Measurements from ENCODE around the gene TEKT2. TPM values are rescaled to one million over a fixed set of nuclear protein-coding genes. Genes with fewer than 3 reads are reported as not detected.
A peak's percentile ranks its signal among the peaks of the same experiment; 100 is the strongest.

TEKT2 gene
- total and polyA plus RNA-seq, 2 donors (not counting 1 experiment from before 2014, with no cell fraction given), result 0.09 to 0.50 TPM

- H3K9me3 ChIP-seq (ENCODE audit: control insufficient read depth, insufficient read depth, low read depth, low read length), result no peaks in the 10 kb centered on the region
- H4K20me1 ChIP-seq (ENCODE audit: control insufficient read depth, extremely low read depth, insufficient read depth, low read length), result no peaks in the 10 kb centered on the region
- no peak overlapping the region for H3K4me3 ChIP-seq (replicated peaks in 1 of 4; ENCODE audit: control extremely low read depth in 1 of 4, insufficient read depth in 1 of 4, low read depth in 3 of 4, low read length in 4 of 4)
- H3K27ac ChIP-seq (ENCODE audit: insufficient read depth, low read length), result peak overlapping the region; percentile 35
- H3K9ac ChIP-seq (ENCODE audit: insufficient read depth, low read length), result no peak overlapping the region
- H3K4me2 ChIP-seq (ENCODE audit: extremely low read depth, insufficient read depth, low read length), result no peak overlapping the region
- no peak overlapping the region for H2AFZ ChIP-seq (ENCODE audit: low read length)
- H3K36me3 ChIP-seq (ENCODE audit: control insufficient read depth, insufficient read depth, low read length), result peaks cover 2% of the 10 kb centered on the region
- TF ChIP-seq EZH2 (IDR thresholded peaks at IDR 0.05; ENCODE audit: low read length, missing control alignments), result no peak
- no peak for TF ChIP-seq CTCF (conservative IDR thresholded peaks at IDR 0.05 in 1 of 2, IDR thresholded peaks at IDR 0.05 in 1 of 2; ENCODE audit: low read depth in 1 of 2, low read length in 2 of 2)
- DNase-seq (ENCODE audit: low read depth in 2 of 2), result no peak
- no peaks in the 10 kb centered on the region for H3K27me3 ChIP-seq (ENCODE audit: control insufficient read depth, insufficient read depth, low read length)
- H3K79me2 ChIP-seq (ENCODE audit: control insufficient read depth, insufficient read depth, low read length), result no peaks in the 10 kb centered on the region
- peaks cover 24% of the 10 kb centered on the region for H3K4me1 ChIP-seq (ENCODE audit: control insufficient read depth, extremely low read depth, insufficient read depth, low read length)
Observed at GRCh38 chr1:36134031-36134430, 50.1 kb downstream of the TEKT2 start.

GRCh38 chr1:36134505-36135329 lies 50.8 kb downstream of the TEKT2 start:
- H3K9ac ChIP-seq (ENCODE audit: insufficient read depth, low read length), result no peak overlapping the region
- no peak overlapping the region for H3K4me3 ChIP-seq (replicated peaks in 1 of 4; ENCODE audit: control extremely low read depth in 1 of 4, insufficient read depth in 1 of 4, low read depth in 3 of 4, low read length in 4 of 4)
- no peaks in the 10 kb centered on the region for H3K9me3 ChIP-seq (ENCODE audit: control insufficient read depth, insufficient read depth, low read depth, low read length)
- peak; percentile 65 to 66 for DNase-seq (ENCODE audit: low read depth in 2 of 2)
- H4K20me1 ChIP-seq (ENCODE audit: control insufficient read depth, extremely low read depth, insufficient read depth, low read length), result no peaks in the 10 kb centered on the region
- no peaks in the 10 kb centered on the region for H3K27me3 ChIP-seq (ENCODE audit: control insufficient read depth, insufficient read depth, low read length)
- H3K4me1 ChIP-seq (ENCODE audit: control insufficient read depth, extremely low read depth, insufficient read depth, low read length), result peaks cover 24% of the 10 kb centered on the region
- H3K4me2 ChIP-seq (ENCODE audit: extremely low read depth, insufficient read depth, low read length), result no peak overlapping the region
- H3K27ac ChIP-seq (ENCODE audit: insufficient read depth, low read length), result peak overlapping the region; percentile 84
- peaks cover 2% of the 10 kb centered on the region for H3K36me3 ChIP-seq (ENCODE audit: control insufficient read depth, insufficient read depth, low read length)
- peaks cover 3% of the 10 kb centered on the region for H3K79me2 ChIP-seq (ENCODE audit: control insufficient read depth, insufficient read depth, low read length)
- no peak for TF ChIP-seq EZH2 (IDR thresholded peaks at IDR 0.05; ENCODE audit: low read length, missing control alignments)
- TF ChIP-seq CTCF (conservative IDR thresholded peaks at IDR 0.05 in 1 of 2, IDR thresholded peaks at IDR 0.05 in 1 of 2; ENCODE audit: low read depth in 1 of 2, low read length in 2 of 2), result peak; percentile 66 to 71
- no peak overlapping the region for H2AFZ ChIP-seq (ENCODE audit: low read length)

- TF ChIP-seq CTCF (conservative IDR thresholded peaks at IDR 0.05 in 1 of 2, IDR thresholded peaks at IDR 0.05 in 1 of 2; ENCODE audit: low read depth in 1 of 2, low read length in 2 of 2) (no peak), EZH2 (IDR thresholded peaks at IDR 0.05; ENCODE audit: low read length, missing control alignments) (no peak)
- Histone ChIP-seq H2AFZ (ENCODE audit: low read length) (no peak overlapping the region), H3K79me2 (ENCODE audit: control insufficient read depth, insufficient read depth, low read length) (peaks cover 9% of the 10 kb centered on the region), H3K27ac (ENCODE audit: insufficient read depth, low read length) (peak overlapping the region; percentile 84), H4K20me1 (ENCODE audit: control insufficient read depth, extremely low read depth, insufficient read depth, low read length) (no peaks in the 10 kb centered on the region), H3K36me3 (ENCODE audit: control insufficient read depth, insufficient read depth, low read length) (peaks cover 2% of the 10 kb centered on the region), H3K9ac (ENCODE audit: insufficient read depth, low read length) (no peak overlapping the region), H3K4me1 (ENCODE audit: control insufficient read depth, extremely low read depth, insufficient read depth, low read length) (peaks cover 26% of the 10 kb centered on the region), H3K4me3 (replicated peaks in 1 of 4; ENCODE audit: control extremely low read depth in 1 of 4, insufficient read depth in 1 of 4, low read depth in 3 of 4, low read length in 4 of 4) (no peak overlapping the region), H3K9me3 (ENCODE audit: control insufficient read depth, insufficient read depth, low read depth, low read length) (no peaks in the 10 kb centered on the region), H3K4me2 (ENCODE audit: extremely low read depth, insufficient read depth, low read length) (no peak overlapping the region), H3K27me3 (ENCODE audit: control insufficient read depth, insufficient read depth, low read length) (no peaks in the 10 kb centered on the region)
- no peak for DNase-seq (ENCODE audit: low read depth in 2 of 2)
Observed at GRCh38 chr1:36135330-36135667, 51.4 kb downstream of the TEKT2 start.

Data from fibroblast of lung (primary cell).